WTC11 (cell line): ENCODE results near the gene SVIL. TPM values are rescaled to one million over a fixed set of nuclear protein-coding genes. Genes with fewer than 3 reads are reported as not detected.
A peak's percentile ranks its signal among the peaks of the same experiment; 100 is the strongest.

ENCODE experiments used
- ATAC-seq: fragments of 200-7000 bp; cut with Tn5 transposase; 2 replicates; pipeline ENCODE4 v1.10.0; 2021; ENCODE audit warnings: mild to moderate bottlenecking, moderate library complexity
- CTCF ChIA-PET: fragments of 300-600 bp; sonication (Branson Sonifier 250); formaldehyde crosslinking; loops from one replicate; lab custom pipeline; 2021; ENCODE audit warnings: antibody characterized with exemption; lab: Charles Lee
- POLR2A ChIA-PET: fragments of 350-600 bp; sonication (Branson Sonifier 250); formaldehyde crosslinking; loops from one replicate; lab custom pipeline; 2021; ENCODE audit warnings: antibody characterized with exemption; lab: Charles Lee
- DNase-seq: peaks from one replicate; pipeline ENCODE4 v3.0.0; 2021; ENCODE audit warnings: low spot score
- H3K27ac Mint-ChIP-seq: 2 replicates; pipeline ENCODE4 v1.8.0; 2021; ENCODE audit warnings: mixed read lengths
- H3K27me3 Mint-ChIP-seq: 2 replicates; pipeline ENCODE4 v1.8.0; 2021; ENCODE audit warnings: low read depth, mild to moderate bottlenecking, moderate library complexity, mixed read lengths
- H3K36me3 Mint-ChIP-seq: 2 replicates; pipeline ENCODE4 v1.8.0; 2021; ENCODE audit warnings: mixed read lengths
- H3K4me1 Mint-ChIP-seq: 2 replicates; pipeline ENCODE4 v1.8.0; 2022; ENCODE audit warnings: mixed read lengths
- H3K4me3 Mint-ChIP-seq: 2 replicates; pipeline ENCODE4 v1.8.0; 2021; ENCODE audit warnings: mild to moderate bottlenecking, moderate library complexity, mixed read lengths
- H3K9me3 Mint-ChIP-seq: 2 replicates; pipeline ENCODE4 v1.8.0; 2021; ENCODE audit warnings: mixed read lengths
- CDX4 ChIP-seq: fragments of 250-450 bp; sonication (Bioruptor Pico); IDR thresholded peaks from 2 replicates; pipeline ENCODE4 v1.9.0; 2021; ENCODE audit warnings: moderate library complexity, mild to moderate bottlenecking, inconsistent platforms, borderline replicate concordance
- CREM ChIP-seq: sonication (generic); formaldehyde crosslinking; IDR thresholded peaks from 2 replicates; pipeline ENCODE4 v1.8.1; 2022; ENCODE audit warnings: mild to moderate bottlenecking, missing genetic modification reagents, moderate library complexity
- E2F1 ChIP-seq: sonication (generic); formaldehyde crosslinking; IDR thresholded peaks from 2 replicates; pipeline ENCODE4 v1.8.0; 2022; ENCODE audit warnings: mild to moderate bottlenecking, missing genetic modification reagents
- ESRRA ChIP-seq: sonication (generic); formaldehyde crosslinking; IDR thresholded peaks from 2 replicates; pipeline ENCODE4 v1.8.1; 2022; ENCODE audit warnings: mild to moderate bottlenecking, missing genetic modification reagents, borderline replicate concordance
- ETV6 ChIP-seq: sonication (generic); formaldehyde crosslinking; IDR thresholded peaks from 2 replicates; pipeline ENCODE4 v1.8.1; 2022; ENCODE audit warnings: mild to moderate bottlenecking, missing genetic modification reagents
- GABPB1 ChIP-seq: sonication (generic); formaldehyde crosslinking; IDR thresholded peaks from 2 replicates; pipeline ENCODE4 v1.8.1; 2023; ENCODE audit warnings: mild to moderate bottlenecking, missing genetic modification reagents
- GTF2I ChIP-seq: fragments of 250-450 bp; sonication (Bioruptor Pico); conservative IDR thresholded peaks from 2 replicates; pipeline ENCODE4 v1.4.0; 2021; ENCODE audit warnings: mild to moderate bottlenecking
- IRF2 ChIP-seq: sonication (generic); formaldehyde crosslinking; IDR thresholded peaks from 2 replicates; pipeline ENCODE4 v1.8.0; 2022; ENCODE audit warnings: low read depth, missing genetic modification reagents, borderline replicate concordance
- MXD4 ChIP-seq: fragments of 250-450 bp; sonication (Bioruptor Pico); IDR thresholded peaks from 2 replicates; pipeline ENCODE4 v1.8.0; 2021; ENCODE audit warnings: mild to moderate bottlenecking, moderate library complexity, borderline replicate concordance
- MYBL2 ChIP-seq: sonication (generic); formaldehyde crosslinking; IDR thresholded peaks from 2 replicates; pipeline ENCODE4 v1.8.1; 2023; ENCODE audit warnings: mild to moderate bottlenecking, moderate library complexity, missing genetic modification reagents
- NFE2L1 ChIP-seq: sonication (generic); formaldehyde crosslinking; IDR thresholded peaks from 2 replicates; pipeline ENCODE4 v1.8.1; 2023; ENCODE audit warnings: missing genetic modification reagents
- PRDM15 ChIP-seq: sonication (generic); formaldehyde crosslinking; IDR thresholded peaks from 2 replicates; pipeline ENCODE4 v1.8.0; 2022; ENCODE audit warnings: missing genetic modification reagents
- SOX15 ChIP-seq: fragments of 250-450 bp; sonication (Bioruptor Pico); IDR thresholded peaks from 2 replicates; pipeline ENCODE4 v1.9.0; 2021; ENCODE audit warnings: mild to moderate bottlenecking
- ZNF671 ChIP-seq: fragments of 250-450 bp; sonication (Bioruptor Pico); IDR thresholded peaks from 2 replicates; pipeline ENCODE4 v1.8.0; 2021; ENCODE audit warnings: mild to moderate bottlenecking
- total RNA-seq: library from RNA; stranded (reverse); gene quantifications from 3 replicates; pipeline ENCODE4 v1.2.3, GENCODE V29; 2021
- TF ChIP-seq, protein P1 (sequence below): sonication (generic); formaldehyde crosslinking; IDR thresholded peaks from 2 replicates; pipeline ENCODE4 v1.8.1; 2022; ENCODE audit warnings: mild to moderate bottlenecking, moderate library complexity, missing genetic modification reagents
- TF ChIP-seq, protein P2 (sequence below): sonication (generic); formaldehyde crosslinking; IDR thresholded peaks from 2 replicates; pipeline ENCODE4 v1.8.1; 2023; ENCODE audit warnings: mild to moderate bottlenecking, missing genetic modification reagents, moderate library complexity
- TF ChIP-seq, protein P3 (sequence below): fragments of 250-450 bp; sonication (Bioruptor Pico); conservative IDR thresholded peaks from 2 replicates; pipeline ENCODE4 v1.9.0; 2021; ENCODE audit warnings: mild to moderate bottlenecking

SVIL gene
- total RNA-seq, 1 experiment from 2014 or later = 27.1 TPM

DNA sequence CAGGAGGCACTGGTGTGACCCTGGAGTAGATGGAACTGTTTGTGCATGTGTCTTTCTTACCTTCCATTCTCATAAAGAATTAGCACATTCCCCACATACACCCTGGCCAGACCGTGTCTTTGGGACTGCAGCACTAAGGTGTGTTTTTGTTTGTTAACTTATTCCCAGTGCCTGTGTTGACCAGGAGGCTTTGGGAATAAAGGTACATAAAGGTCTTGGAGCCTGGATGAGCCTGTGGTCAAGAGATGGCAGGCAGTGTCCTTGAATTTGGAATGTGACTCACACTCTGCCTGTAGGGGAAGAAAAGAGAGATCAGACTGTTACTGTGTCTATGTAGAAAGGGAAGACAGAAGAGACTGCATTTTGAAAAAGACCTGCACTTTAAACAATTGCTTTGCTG, 208.4 kb downstream of the SVIL start:
- CTCF ChIA-PET = no interaction called here
- no peak overlapping the region for H3K27ac Mint-ChIP-seq
- TF ChIP-seq ETV6 (CRISPR knock-in tag) (no peak), GABPB1 (CRISPR knock-in tag) (0 out of 2 replicates have a peak, but pooled peaks have one; percentile 6), PRDM15 (CRISPR knock-in tag) (no peak)
- TF ChIP-seq, all 79 proteins: peak for 1
- H3K36me3 Mint-ChIP-seq = no peaks in the 10 kb centered on the region
- H3K27me3 Mint-ChIP-seq = peaks cover 3% of the 10 kb centered on the region
- no peak overlapping the region for H3K4me3 Mint-ChIP-seq
- DNase-seq (no peak), ATAC-seq (no peak)
- H3K9me3 Mint-ChIP-seq = peaks cover 6% of the 10 kb centered on the region; the same call in 1 of the 2 replicates
- POLR2A ChIA-PET = no interaction called here
- H3K4me1 Mint-ChIP-seq = no peaks in the 10 kb centered on the region

DNA sequence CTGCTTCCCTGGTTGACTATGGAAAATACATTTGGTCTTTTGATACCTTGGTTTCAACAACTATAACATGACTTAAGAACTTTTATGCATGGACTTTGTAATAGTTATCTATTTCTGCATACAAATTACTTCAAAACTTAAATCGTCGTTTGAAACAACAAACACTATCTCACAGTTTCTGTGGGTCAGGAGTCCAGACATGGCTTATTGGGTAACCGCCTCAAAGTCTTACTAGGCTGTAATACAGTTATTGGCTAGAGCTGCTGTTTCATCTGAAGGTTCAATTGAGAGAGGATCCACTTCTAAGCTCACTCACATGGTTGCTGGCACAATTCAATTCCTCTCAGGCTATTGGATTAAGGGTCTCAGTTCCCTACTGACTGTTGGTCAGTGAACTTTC, 210.8 kb downstream of the SVIL start:
- Mint-ChIP-seq H3K27ac (no peak overlapping the region), H3K27me3 (peaks cover 3% of the 10 kb centered on the region)

More for the DNA sequence above, 210.8 kb downstream of the SVIL start:
- H3K4me3 Mint-ChIP-seq = no peak overlapping the region
- TF ChIP-seq NFE2L1 (CRISPR knock-in tag) (no peak), CREM (CRISPR knock-in tag) (no peak), ESRRA (CRISPR knock-in tag) (no peak), MYBL2 (no peak), GTF2I (CRISPR knock-in tag) (no peak), MXD4 (CRISPR knock-in tag) (no peak), E2F1 (CRISPR knock-in tag) (no peak), CDX4 (CRISPR knock-in tag) (no peak), ZNF671 (CRISPR knock-in tag) (no peak), IRF2 (no peak), SOX15 (no peak), ETV6 (CRISPR knock-in tag) (no peak), PRDM15 (CRISPR knock-in tag) (no peak)
- TF ChIP-seq, protein P1, sequence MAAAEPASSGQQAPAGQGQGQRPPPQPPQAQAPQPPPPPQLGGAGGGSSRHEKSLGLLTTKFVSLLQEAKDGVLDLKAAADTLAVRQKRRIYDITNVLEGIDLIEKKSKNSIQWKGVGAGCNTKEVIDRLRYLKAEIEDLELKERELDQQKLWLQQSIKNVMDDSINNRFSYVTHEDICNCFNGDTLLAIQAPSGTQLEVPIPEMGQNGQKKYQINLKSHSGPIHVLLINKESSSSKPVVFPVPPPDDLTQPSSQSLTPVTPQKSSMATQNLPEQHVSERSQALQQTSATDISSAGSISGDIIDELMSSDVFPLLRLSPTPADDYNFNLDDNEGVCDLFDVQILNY (CRISPR knock-in tag) = no peak
- TF ChIP-seq, protein P2, sequence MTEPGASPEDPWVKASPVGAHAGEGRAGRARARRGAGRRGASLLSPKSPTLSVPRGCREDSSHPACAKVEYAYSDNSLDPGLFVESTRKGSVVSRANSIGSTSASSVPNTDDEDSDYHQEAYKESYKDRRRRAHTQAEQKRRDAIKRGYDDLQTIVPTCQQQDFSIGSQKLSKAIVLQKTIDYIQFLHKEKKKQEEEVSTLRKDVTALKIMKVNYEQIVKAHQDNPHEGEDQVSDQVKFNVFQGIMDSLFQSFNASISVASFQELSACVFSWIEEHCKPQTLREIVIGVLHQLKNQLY (CRISPR knock-in tag) = no peak
- TF ChIP-seq, protein P3, sequence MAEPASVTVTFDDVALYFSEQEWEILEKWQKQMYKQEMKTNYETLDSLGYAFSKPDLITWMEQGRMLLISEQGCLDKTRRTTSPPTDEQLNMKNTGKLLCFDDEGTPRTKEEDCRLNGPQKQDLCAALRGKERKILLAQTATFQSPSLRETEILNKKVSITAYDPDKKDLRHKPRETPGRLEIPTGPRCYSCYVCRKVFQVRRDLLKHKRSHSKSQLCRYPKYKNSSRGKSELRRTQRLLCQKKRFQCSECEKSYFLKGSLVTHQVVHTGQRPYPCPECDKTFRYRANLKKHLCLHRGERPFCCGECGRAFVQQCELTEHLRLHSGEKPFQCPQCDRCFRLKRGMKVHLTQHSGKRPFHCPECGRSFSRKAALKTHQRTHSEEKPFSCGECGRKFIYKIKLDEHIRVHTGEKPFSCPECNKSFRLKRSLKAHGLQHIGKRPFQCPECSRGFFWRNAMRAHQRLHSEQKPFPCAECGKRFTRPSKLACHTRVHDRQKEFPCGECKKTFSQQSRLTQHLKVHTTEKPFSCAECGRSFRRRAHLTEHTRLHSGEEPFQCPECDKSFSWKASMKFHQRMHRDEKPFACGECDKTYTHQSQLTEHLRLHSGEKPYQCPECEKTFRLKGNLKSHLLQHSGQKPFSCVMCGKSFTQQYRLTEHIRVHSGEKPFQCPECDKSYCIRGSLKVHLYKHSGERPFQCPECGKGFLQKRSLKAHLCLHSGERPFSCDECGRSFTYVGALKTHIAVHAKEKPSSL (CRISPR knock-in tag) = no peak
- peaks cover 6% of the 10 kb centered on the region; the same call in 1 of the 2 replicates for H3K9me3 Mint-ChIP-seq
- POLR2A ChIA-PET = no interaction called here
- ATAC-seq = no peak
- DNase-seq = no peak
- no peaks in the 10 kb centered on the region for H3K4me1 Mint-ChIP-seq
- CTCF ChIA-PET = no interaction called here
- no peaks in the 10 kb centered on the region for H3K36me3 Mint-ChIP-seq
